GM12872 (cell line): Measurements from ENCODE around the gene ALPL.

Source experiments
- TF ChIP-seq, protein P1 (sequence below): IDR thresholded peaks from 3 replicates; pipeline ENCODE4 v1.5.1; 2011; ENCODE audit warnings: low read depth, mild to moderate bottlenecking, low read length, moderate library complexity; ENCODE audit not compliant: insufficient read depth

ALPL gene

DNA sequence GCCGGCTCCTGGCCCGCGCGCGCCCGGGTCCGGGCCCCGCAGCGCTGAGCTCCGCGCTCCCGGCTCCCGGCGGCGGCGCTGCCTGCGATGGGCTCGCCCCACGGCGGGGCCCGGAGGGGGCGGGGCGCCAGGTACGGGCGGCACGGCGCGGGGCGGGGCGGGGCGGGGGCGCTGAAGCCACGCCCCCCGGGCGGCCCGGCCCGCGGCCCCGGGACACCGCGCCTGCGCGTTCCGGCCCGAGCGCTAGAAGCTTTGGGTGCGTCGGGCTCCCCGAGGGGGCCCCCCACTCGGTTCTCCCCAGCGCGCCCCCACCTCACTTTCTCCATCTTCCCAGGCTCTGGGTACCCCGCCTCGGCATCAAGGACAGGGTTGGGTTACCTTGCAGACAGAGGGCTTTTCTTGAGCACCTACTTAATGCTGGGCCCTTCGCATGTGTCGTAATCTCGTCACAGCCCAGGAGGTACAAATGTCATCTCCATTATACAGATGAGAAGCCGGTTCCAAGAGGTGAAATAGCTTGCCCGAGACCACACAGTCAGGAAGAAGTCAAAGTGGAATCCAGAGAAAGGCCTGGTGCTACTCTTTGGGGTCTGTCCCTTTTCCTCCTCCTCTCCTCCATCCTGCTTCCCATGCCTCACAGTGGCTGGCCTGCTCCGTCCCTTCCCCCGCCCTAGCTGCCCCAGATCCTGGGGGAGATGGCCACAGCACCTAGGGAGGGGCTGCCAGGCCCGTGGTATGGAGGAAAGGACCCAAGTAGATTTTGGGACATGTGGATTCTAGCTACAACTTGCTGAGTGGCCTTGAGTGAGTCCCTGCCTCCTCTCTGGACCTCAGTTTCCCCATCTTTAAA lies 113.5 kb downstream of the ALPL start:
- TF ChIP-seq, protein P1, sequence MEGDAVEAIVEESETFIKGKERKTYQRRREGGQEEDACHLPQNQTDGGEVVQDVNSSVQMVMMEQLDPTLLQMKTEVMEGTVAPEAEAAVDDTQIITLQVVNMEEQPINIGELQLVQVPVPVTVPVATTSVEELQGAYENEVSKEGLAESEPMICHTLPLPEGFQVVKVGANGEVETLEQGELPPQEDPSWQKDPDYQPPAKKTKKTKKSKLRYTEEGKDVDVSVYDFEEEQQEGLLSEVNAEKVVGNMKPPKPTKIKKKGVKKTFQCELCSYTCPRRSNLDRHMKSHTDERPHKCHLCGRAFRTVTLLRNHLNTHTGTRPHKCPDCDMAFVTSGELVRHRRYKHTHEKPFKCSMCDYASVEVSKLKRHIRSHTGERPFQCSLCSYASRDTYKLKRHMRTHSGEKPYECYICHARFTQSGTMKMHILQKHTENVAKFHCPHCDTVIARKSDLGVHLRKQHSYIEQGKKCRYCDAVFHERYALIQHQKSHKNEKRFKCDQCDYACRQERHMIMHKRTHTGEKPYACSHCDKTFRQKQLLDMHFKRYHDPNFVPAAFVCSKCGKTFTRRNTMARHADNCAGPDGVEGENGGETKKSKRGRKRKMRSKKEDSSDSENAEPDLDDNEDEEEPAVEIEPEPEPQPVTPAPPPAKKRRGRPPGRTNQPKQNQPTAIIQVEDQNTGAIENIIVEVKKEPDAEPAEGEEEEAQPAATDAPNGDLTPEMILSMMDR = no peak

DNA sequence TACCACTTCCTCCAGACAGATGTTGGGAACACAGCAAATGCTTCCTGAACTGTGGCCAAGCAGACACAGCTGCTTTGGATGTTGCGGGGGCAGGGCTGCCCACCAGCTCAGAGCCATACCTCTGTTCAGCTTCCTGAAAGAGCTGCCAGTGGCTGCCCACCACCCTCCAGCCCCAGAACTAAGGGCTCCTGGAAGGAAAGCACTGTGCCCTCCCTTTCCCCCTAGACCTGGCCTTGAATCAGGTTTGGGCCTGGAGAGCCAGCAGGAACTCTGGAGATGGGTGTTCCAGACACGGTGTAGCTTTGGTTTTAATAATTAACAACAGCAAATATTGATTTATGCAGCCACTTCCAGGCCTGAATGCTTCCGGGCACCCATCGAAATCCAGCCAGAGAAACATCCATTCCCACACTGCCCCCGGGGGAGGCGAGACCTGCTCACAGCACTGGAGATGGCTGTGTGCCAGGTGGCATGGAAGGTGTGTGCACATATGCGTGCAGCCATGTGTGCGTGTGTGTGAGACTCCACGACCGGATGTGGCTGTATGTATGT lies 114.3 kb downstream of the ALPL start:
- TF ChIP-seq, protein P1 = no peak

DNA sequence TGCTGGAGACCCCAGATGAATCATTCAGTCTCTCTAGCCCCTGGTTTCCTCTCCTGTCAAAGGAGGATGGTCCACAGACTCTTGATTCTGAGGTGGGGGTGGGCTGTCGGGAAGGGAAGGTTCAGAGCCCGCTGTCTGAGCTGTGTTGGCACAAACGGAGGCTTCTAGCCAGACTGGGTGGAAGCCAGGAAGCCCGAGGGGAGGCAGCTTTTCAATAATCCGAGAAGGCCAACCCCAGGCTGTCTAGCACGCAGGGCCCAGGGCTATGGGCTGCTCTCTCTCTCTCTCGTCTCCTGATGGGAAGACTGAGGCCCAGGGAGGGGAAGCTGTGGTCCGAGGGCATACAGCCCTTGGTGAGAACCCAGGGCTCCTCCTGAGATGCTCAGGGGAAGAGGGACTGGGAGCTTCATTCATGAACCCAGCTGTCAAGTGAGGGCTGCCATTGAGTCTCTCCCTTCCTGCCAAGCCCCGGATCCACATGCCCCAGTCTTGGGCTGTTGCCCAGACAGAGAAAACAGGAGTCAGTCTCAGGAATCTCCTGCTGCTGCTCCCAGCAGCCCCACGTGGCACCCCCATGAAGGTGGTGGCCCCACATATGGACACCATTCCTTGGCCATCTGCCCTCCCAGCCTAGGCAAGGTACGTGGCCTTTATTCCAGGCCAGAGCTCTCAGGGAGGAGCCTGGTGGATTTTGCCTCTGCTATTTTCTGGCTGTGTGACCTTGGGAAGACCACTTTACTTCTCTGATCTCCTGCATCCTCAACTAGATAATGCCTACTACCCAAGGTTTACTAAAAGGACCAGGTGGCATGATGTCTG lies 115.6 kb downstream of the ALPL start:
- TF ChIP-seq, protein P1 = no peak

DNA sequence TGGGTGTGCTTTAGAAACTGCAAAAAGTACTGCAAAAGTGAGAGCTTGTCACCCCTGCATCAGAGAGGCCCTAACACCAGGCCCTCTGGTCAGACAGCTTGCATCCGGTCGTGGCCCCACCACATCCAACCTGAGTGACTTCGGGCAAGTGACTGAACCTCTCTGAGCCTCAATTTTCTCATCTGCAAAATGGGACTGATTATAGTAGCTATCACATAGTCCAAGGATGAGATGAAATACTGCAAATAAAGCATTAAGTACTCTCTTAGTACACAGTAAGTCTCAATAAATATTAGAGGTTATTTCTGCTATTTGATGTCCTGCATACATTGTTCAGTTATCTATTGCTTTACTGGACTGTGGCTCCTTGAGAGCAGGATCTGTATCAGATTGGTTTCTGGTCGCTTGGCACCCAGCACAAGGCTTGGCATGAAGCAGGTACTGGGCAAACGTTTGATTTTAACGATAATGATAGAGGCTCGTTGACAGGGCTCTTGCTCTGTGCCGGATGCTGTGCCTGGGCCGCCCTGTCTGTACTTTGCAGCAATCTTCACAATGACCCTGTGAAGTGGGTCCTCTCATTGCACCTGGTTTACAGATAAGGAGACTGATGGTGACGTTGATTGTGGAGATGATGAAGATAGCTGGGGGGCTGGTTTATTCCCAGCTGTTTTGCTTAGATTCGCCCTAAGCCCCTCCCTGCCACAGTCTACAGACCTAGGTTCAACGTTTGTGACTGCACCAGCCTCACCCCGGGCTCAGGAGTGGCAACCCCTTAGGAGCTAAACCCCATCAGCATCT lies 116.4 kb downstream of the ALPL start:
- TF ChIP-seq, protein P1 = no peak

DNA sequence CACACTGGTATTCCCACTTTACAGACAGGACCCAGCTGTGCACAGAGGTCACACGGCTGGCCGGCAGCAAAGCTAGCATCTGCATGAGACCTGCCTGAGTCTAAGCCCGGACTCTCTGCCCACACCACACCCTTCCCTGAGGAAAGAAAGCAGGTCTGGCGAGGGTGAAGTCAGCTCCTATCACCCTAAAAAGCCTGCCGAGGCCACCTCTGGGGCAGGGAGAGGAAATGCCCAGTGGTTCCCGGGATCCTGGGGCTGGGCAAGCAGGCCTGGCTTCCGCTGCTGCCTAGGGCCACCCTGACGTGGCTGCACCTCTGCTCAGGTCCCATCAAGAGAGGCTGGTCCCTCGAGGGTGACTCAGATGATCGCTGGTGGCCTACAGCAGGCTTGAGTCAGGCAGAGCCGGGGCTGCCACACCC lies 117.7 kb downstream of the ALPL start:
- TF ChIP-seq, protein P1 = no peak
